Stimulated activated CD8-positive, alpha-beta memory T cell treated with anti-CD3 and anti-CD28 coated beads, Interleukin-4, amount 100 ng/mL, for 48 hours (primary cell): ENCODE data around the gene POLG2.
"Not testable (repeated sequence)": the region's sequence is repeated elsewhere in the genome, so short reads cannot be mapped to it uniquely, and the experiment has no call there.

Source experiments
- DNase-seq: peaks from one replicate; pipeline ENCODE4 v3.0.0-alpha.2; 2020

The POLG2 gene

GRCh38 chr17:64480951-64481350 is 15.9 kb downstream of the POLG2 start:
- DNase-seq, result no peak

- no peak for DNase-seq
Observed at GRCh38 chr17:64477849-64478248, 19.0 kb downstream of the POLG2 start.

GRCh38 chr17:64472564-64472963 is 24.3 kb downstream of the POLG2 start:
- DNase-seq, result no peak

- DNase-seq, result no peak
Observed at GRCh38 chr17:64471440-64471839, 25.4 kb downstream of the POLG2 start.

GRCh38 chr17:64470625-64471024 is 26.2 kb downstream of the POLG2 start:
- DNase-seq, result no peak

- DNase-seq, result not testable (repeated sequence)
Observed at GRCh38 chr17:64466834-64467233, 30.0 kb downstream of the POLG2 start.

- no peak for DNase-seq
Observed at GRCh38 chr17:64466019-64466735, 30.7 kb downstream of the POLG2 start.

- no peak for DNase-seq
Observed at GRCh38 chr17:64461788-64462187, 35.1 kb downstream of the POLG2 start.

GRCh38 chr17:64460955-64461354 is 35.9 kb downstream of the POLG2 start:
- no peak for DNase-seq

GRCh38 chr17:64459818-64460217 is 37.0 kb downstream of the POLG2 start:
- not testable (repeated sequence) for DNase-seq

GRCh38 chr17:64459284-64459747 is 37.5 kb downstream of the POLG2 start:
- DNase-seq, result no peak

GRCh38 chr17:64458756-64459155 is 38.1 kb downstream of the POLG2 start:
- no peak for DNase-seq

GRCh38 chr17:64457156-64457555 is 39.7 kb downstream of the POLG2 start:
- DNase-seq, result no peak

- no peak for DNase-seq
Observed at GRCh38 chr17:64455993-64456885, 40.6 kb downstream of the POLG2 start.

GRCh38 chr17:64449545-64449944 is 47.3 kb downstream of the POLG2 start:
- no peak for DNase-seq

- no peak for DNase-seq
Observed at GRCh38 chr17:64448665-64449512, 48.0 kb downstream of the POLG2 start, which contains the start of gene MILR1. Gene MILR1 (plus strand): TSS chr17:64449115. CDS start chr17:64449169, 54 bp downstream.

GRCh38 chr17:64447526-64447925 is 49.3 kb downstream of the POLG2 start:
- DNase-seq, result no peak

GRCh38 chr17:64443086-64443760 is 53.6 kb downstream of the POLG2 start:
- no peak for DNase-seq

GRCh38 chr17:64442541-64442971 is 54.3 kb downstream of the POLG2 start:
- DNase-seq, result no peak

GRCh38 chr17:64441772-64442540 is 54.9 kb downstream of the POLG2 start:
- peak; percentile 35 for DNase-seq

- DNase-seq, result no peak
Observed at GRCh38 chr17:64439956-64440355, 56.9 kb downstream of the POLG2 start.
